DMS53 (cell line): ENCODE measurements around the gene SMIM35.
"Not testable (repeated sequence)": the region's sequence is repeated elsewhere in the genome, so short reads cannot be mapped to it uniquely, and the experiment has no call there.

ENCODE experiments used
- DNase-seq: peaks from one replicate; lab custom pipeline; 2025; lab: John Stamatoyannopoulos, UW

SMIM35 gene

DNA sequence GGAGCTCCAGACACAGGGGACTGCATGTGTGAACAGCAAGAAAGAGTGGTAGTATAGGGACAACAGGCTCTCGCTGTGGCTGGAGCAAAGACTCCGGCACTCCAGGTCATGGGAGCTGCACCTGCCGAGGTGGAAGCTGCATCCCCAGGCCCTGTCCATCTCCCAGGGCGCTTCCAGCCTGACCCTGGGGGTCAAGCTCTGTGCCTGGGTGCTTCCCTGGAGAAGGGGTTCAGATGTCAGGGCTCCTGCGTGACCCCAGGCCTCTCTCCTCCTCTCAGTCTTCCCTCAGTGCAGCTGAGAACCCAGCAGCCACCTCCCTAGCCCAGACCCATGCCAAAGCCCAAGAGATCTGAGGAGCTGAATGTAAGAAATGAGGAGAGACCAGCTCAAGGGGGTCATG, 6.5 kb downstream of the SMIM35 start:
- DNase-seq = no peak

DNA sequence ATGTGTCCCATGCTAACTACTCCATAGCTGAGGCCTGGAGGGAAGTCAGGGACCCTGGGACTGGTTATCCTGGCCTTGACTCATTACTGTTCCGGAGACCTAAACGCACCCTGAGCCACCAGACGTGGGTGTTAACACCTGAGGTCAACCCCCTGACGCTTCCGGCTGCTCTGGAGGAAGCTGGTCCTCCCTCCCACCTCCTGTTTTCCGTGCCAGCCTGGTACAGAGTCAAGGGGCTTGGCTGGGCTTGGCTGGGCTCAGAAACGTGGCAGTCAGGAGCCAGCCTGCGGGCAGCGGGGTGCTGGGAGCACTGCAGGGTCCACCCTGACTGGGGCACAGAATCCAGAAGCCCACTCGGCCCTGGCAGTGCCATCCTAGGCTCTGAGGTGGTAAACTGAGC, 7.3 kb downstream of the SMIM35 start:
- no peak for DNase-seq

GRCh38 chr11:118078911-118079411, 7.8 kb downstream of the SMIM35 start:
- no peak for DNase-seq

- DNase-seq = peak; percentile 95
These were observed 9.9 kb downstream of the SMIM35 start, which contains the start of gene TMPRSS4 for GRCh38 chr11:118076754-118077281. Gene TMPRSS4 (plus strand): TSS chr11:118077078. CDS start chr11:118077303, 225 bp downstream.

GRCh38 chr11:118074785-118075184, 12.0 kb downstream of the SMIM35 start:
- DNase-seq = peak; percentile 84

DNA sequence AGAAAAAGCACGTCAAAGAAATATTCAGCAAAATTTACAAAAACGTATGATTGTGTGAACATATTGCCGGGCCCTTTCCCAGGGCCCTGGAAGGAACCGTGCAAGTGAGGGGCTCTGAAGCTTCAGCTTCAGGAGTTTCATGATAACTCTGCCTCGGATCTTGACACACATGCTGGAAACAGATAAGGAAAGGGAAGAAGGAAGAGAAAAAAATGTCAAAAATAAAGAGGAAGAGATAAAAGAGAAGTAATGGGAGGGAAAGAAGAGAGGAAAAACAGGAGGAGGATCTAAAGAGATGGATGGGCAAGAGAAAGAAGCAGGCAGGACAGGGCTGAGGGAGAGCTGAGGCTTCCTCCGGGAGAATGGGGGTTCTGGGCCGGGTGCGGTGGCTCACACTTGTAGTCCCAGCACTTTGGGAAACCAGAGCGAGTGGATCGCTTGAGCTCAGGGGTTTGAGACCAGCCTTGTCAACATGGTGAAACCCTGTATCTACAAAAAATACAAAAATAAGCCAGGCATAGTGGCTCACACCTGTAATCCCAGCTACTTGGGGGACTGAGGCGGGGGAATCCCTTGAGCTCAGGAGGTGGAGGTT, 12.6 kb downstream of the SMIM35 start:
- no peak for DNase-seq

DNA sequence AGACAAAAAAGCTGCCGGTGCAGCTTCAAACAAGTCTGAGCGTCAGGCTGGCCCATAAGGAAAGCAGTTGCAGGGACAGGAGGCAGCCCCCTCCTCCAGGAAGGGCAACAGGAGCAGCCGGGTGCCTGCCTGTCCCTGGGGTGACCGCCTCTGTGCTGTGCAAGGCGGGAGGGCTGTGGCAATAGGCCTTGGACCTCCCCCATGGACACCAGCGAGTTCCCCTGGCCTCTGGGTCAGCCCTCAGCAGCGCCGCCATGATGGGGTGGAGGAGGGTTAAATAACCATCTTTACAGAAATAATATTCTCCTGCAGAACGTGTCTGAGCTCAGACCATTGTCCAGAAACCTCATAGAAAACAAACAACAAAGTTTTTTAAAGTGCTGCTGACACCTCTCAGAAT, 13.2 kb downstream of the SMIM35 start:
- DNase-seq = no peak

- DNase-seq = no peak
These were observed 15.2 kb downstream of the SMIM35 start for GRCh38 chr11:118071416-118072030.

DNA sequence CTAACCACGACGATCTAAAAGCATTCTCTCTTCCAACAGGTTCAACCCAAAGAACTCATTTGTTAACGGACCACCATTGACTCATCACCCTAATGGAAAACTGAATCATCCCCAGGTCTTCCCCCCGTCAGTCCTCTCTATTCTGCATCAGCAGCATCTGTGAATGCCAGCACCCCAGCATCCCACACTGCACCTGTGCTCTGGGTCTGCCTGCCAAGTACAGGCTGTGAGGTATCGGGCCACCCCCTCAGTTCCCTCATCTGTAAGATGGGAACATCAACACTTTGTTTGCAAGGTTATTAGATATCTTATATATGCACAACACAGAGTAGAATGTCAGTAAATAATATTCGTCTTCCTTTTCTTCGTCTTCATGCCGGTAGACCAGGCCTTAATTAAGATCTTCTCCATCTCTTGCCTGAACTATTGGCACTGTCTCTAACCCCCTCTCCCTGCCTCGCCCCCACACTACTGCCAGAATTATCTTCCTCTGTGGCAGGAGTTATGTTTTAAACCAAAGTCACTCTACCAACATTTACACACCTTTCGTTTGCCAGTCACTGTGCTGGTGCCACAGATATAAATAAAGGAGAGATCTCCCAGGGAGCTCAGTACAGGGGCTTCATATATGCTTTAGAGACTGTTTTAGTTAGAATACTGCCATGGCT, 17.7 kb downstream of the SMIM35 start:
- DNase-seq = no peak

DNA sequence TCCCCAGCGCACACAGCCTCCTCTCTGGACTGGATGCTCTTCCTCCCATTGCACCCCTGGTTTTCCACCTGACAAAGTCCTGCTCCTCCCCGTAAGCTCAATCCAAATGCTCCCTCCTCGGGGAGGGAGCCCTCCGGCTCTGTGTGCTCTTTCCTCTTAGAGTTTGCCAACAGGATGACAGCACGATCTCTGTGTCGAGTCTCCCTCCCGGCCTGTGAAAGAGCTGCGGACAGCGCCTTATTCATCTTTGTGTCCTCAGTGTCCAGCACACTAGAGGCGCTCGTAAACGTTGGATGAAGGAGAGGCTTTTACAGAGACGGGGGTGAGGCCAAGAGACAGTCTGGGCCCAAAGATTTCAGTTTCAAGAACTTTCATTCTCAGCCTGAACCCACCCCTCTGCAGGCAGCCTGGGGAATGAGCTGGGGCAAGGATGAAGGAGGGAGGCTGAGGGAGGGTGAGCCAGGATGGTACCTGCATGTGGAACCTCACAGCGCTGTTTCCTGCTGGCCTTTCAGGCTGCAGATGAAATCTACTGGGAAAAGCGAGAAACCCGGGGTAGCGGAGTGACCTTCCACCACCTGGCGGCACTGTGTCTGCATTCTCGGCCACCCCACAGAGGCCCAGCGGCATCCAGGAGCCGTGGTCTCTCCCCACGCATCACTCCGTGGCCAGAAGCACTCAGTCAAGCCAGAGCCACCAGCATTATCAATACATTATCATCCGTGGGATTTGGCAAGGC, 18.4 kb downstream of the SMIM35 start:
- DNase-seq = no peak

- DNase-seq = no peak
These were observed 19.8 kb downstream of the SMIM35 start for GRCh38 chr11:118067006-118067405.

- no peak for DNase-seq
These were observed 21.4 kb downstream of the SMIM35 start for GRCh38 chr11:118065384-118065783.

- DNase-seq = no peak
These were observed 21.8 kb downstream of the SMIM35 start for GRCh38 chr11:118064956-118065355.

DNA sequence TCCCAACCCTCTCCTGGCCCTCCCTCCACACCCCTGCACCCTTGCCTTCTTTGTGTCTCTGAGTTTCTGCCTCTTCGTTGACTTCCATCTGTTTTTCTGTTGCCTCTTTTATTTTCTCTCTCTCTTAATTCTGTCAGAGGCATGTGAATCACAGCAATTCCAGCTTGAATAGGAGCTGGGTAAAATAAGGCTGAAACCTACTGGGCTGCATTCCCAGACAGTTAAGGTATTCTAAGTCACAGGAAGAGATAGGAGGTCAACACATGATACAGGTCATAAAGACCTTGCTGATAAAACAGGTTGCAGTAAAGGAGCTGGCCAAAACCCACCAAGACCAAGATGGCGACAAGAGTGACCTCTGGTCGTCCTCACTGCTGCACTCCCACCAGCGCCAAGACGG, 24.1 kb downstream of the SMIM35 start:
- DNase-seq = not testable (repeated sequence)

DNA sequence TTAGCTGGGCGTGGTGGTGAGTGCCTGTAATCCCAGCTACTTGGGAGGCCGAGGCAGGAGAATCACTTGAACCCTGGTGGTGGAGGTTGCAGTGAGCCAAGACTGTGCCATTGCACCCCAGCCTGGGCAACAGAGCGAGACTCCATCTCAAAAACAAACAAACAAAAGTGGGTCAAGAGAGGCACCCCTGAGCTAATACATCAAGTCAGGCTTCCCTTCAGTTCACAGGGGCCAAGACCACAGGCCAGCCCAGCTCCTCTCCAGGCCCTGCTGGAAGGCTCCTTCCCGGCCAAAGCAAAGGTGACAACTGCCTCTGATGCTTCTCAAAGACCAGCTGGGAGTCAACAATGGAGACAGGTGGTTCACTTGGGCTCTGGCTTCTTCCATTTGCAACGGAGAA, 24.6 kb downstream of the SMIM35 start:
- not testable (repeated sequence) for DNase-seq

GRCh38 chr11:118061586-118062125, 25.1 kb downstream of the SMIM35 start:
- DNase-seq = no peak

- peak; percentile 34 for DNase-seq
These were observed 25.9 kb downstream of the SMIM35 start for GRCh38 chr11:118060869-118061268.

DNA sequence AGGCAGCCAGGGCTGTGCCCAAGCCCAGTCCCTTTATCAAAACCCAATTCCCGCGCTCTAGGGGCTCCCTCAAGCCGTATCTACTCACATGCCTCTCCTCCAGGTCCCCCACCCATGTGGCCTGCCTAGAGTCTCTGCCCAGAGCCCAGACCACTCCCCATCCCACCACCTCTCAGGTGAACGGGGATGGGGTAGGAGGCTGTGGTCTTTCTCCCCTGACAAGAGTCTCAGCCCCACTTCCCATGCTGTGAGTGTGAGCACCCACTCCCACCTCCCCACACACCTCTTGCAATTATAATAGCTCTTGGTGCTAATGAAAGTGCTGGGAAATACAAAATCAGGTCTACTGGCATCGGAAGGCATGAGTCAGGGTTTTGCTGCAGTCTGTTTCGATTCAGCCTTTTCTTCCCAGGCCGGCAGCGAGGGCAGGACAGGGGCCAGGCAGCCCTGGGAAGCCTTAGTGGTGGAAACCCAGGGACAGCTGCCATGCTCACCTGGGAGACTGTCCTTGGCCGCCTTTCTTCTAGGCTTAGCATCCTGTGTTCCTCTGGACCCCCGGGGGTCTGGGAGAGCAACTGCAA, 26.6 kb downstream of the SMIM35 start:
- no peak for DNase-seq

DNA sequence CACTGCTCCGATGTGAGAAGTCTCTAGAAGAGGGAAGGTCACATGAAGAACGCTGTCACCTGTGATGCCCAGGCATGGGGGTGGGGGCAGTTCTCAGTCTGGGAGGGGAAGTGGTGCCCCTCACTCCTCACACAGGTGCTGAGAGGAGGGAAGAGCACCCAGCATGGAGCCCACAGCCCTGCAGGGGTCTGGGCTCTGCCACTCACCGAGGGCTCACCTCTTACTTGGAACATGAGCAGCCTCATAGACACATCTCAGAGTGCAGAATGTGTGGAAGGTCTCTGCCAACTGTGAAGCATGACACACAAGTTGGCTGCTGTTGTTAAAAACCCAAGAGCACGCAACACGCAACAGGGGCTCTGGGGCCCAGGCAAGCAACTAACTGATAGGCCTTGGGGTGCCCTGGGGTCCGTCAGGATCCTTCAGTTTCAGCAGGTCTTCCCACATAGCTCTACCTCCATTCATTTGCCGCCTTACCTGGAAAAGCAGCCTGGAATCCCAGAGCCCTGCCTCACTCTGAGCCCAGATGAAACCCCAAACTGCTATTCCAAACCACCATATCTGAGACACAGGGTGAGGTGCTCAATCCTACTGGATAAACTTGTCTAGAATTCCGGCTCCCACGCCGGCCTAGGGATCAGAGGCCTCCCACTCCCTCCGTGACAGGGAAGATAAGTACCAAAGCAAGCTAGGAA, 27.4 kb downstream of the SMIM35 start:
- DNase-seq = no peak

- no peak for DNase-seq
These were observed 28.2 kb downstream of the SMIM35 start for GRCh38 chr11:118058311-118059245.
